A549 treated with ZK216348 at 1 μM for 4 hours (cell line): ENCODE data around the gene AGAP4. TPM values are rescaled to one million over a fixed set of nuclear protein-coding genes. Genes with fewer than 3 reads are reported as not detected.

Experiments used
- total RNA-seq: library from RNA; stranded (reverse); fragments of 200-300 nt; extraction: Qiagen RNA extraction; gene quantifications from 5 replicates; pipeline ENCODE4 v1.2.3, GENCODE V29; 2022; ENCODE audit warnings: low read depth

AGAP4 gene
- 5.0 to 9.0 TPM (median 8.1 TPM) in 5 replicates for total RNA-seq

DNA sequence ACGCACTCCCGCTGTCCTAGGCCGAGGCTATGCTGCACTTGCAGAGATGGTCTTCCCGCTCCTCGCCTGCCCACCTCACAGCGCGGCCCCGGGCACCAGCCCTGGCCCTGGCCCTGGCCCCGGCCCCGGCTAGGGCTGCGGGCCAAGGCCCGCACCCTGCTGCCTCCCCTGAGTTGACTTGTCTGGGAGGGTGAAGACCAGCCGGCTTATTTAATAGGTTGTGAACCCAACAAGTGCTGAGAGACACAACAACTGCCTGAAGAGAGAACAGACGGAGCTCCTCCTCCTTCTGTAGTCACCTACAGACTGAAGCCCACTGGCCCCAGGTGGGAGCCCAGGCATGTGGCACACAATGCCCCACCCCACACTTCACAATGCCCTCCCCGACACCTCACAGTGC is at the start of gene AGAP4:
Gene AGAP4, minus strand, starts transcription at position 101 of the 400 bp plus-strand sequence. CDS start 153 bp downstream, outside the sequence.

Other genes starting within 250 kb of the AGAP4 start
- 3.9 to 6.6 TPM (median 5.2 TPM) in 5 replicates for gene ZFAND4, start 174.7 kb downstream of the AGAP4 start, total RNA-seq
- gene WASHC2C, start 120.2 kb downstream of the AGAP4 start, total RNA-seq = 17.8 to 26.1 TPM (median 19.9 TPM) in 5 replicates
- 142 to 187 TPM (median 151 TPM) in 5 replicates for gene TIMM23, start 125.0 kb upstream of the AGAP4 start, total RNA-seq
- 80.9 to 107 TPM (median 89.1 TPM) in 5 replicates for gene NCOA4, start 183.1 kb upstream of the AGAP4 start, total RNA-seq
- gene MSMB, start 198.8 kb upstream of the AGAP4 start, total RNA-seq = not detected in 5 replicates